Endothelial cell of umbilical vein (primary cell): Measurements from ENCODE around the gene ARHGAP10.

ENCODE experiments used
- CTCF ChIP-seq, 2 donors: IDR thresholded peaks; 1 replicate in 1 of 2; 2 replicates in 1 of 2; pipeline ENCODE4 v1.5.1; 2011; ENCODE audit warnings: low read length in 2 of 2, mild to moderate bottlenecking in 2 of 2, moderate library complexity in 2 of 2, control low read depth in 1 of 2, inconsistent platforms in 1 of 2, low read depth in 1 of 2; ENCODE audit not compliant: insufficient read depth in 1 of 2; ENCODE audit errors: extremely low read depth in 1 of 2
- EZH2 ChIP-seq: IDR thresholded peaks from 2 replicates; pipeline ENCODE4 v1.6.1; 2012; ENCODE audit warnings: borderline replicate concordance, low read depth, mild to moderate bottlenecking, moderate library complexity, low read length, inconsistent platforms; ENCODE audit not compliant: severe bottlenecking
- MAX ChIP-seq: IDR thresholded peaks from 2 replicates; pipeline ENCODE4 v1.6.1; 2011; ENCODE audit not compliant: insufficient read depth, insufficient read length
- MYC ChIP-seq: IDR thresholded peaks from one replicate; pipeline ENCODE4 v1.6.1; 2011; ENCODE audit warnings: mild to moderate bottlenecking, low read depth, low read length
- POLR2A ChIP-seq: IDR thresholded peaks from 2 replicates; pipeline ENCODE4 v1.6.1; 2012; ENCODE audit warnings: low read depth, mild to moderate bottlenecking, control low read depth, low read length

DNA sequence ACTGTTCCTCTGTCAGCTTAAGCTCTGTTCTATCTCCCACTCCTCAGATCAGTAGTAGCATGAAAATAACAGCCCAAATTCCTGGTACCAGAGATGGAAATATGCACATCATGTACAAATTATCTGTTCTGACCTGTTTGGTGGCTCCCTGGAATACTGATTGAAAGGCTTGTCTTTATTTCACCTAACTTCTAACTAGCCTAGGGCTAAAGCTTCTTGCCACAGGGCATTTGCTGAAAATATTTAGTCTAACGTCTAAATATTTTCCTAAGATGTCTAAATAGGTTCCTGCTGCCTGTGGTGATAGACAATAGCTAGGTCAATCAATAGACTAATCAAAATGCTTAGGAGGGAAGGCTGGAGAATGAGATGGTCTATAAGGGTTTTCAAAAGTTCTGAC lies 35.0 kb upstream of the ARHGAP10 start:
- TF ChIP-seq POLR2A (no peak), CTCF (IDR thresholded peaks at IDR 0.05; ENCODE audit: extremely low read depth in 1 of 2, insufficient read depth in 1 of 2, low read depth in 1 of 2, low read length in 2 of 2) (no peak), MAX (no peak), MYC (no peak), EZH2 (no peak)
